ENCODE data around the gene RAB19.

The RAB19 gene, protein sequence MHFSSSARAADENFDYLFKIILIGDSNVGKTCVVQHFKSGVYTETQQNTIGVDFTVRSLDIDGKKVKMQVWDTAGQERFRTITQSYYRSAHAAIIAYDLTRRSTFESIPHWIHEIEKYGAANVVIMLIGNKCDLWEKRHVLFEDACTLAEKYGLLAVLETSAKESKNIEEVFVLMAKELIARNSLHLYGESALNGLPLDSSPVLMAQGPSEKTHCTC

DNA sequence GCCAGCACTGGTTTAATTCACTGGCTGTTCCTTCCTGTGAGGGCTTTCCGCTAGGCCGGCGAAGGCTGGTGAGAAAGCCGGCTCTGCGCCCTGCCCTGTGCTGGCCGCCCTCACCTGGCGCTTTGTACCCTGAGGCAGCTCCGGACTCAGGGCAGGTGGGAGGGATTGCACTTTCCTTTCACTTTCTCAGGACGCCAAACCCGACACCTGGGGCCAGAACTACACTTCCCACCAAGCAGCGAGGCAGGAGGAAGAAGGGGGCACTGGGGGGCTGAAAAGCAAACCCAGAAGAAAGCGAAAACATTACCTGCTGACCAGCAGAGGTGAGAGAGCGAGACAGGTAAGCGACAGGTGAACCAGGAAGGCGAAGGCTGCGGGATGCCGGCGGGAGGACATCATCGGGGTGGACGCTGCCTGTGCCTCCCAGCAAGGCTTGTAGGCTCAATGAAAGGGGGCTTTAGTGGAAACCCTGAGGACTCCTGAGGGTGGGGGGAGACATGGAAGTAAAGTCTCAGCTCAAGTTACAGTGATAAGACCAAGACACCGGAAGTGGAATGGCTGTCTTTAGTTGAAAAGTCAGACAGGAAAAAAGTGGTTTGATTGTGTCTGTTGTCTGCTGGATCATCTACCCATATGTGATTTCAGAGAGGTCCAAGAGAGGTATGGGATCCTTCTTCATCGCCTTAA lies at the start of gene RAB19:
Gene RAB19, plus strand, starts transcription at position 181 of the 687 bp plus-strand sequence. CDS start 3,589 bp downstream, outside the sequence.
- DNase-seq, result peak; percentile 61

DNA sequence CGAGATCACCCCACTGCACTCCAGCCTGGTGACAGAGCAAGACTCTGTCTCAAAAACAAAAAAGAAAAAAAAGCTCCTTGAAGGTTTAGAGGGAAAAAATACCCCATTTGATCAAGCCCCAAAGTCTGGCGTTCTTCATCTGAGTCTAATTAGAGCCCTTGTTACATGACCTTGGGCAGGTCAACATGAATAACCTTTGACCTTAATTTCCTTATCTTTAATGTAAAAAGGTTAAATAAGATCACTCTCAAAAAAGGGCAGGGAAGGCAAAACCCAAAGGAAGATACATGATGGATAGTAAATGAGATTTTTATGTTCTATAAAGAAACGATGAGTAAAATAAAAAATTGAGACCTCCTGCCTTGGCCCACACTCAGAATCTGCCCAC lies 45.8 kb upstream of the RAB19 start:
- no peak for DNase-seq

DNA sequence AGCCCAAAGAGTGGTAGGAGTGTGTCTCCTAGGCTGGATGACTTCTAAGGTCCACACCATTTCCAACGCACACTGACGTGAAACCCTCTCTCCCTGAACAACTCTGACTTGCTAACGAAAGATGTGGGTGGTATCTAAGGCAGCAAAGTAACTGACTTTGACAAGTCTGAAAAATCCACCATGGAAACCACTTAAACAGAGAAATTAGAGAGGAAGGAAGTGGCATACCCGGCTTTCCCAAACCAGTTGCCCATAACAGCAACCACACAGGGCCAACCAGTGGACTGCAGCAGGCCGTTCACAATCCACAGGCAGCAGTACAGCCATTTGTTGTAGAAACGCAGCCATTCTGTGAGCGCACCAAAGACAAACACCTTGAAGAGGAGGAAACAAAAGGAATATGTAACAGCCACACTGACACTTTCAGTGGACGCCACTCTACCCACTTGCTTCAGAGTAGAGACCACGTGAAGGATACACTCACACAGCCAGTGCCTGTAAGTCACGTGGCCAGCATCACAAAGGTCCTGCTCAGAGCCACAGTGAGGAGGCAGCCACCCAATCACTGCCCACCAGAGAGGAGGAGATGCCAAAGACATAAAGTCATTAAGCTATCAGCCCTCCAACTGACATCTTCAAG lies 45.3 kb upstream of the RAB19 start:
- DNase-seq, result peak; percentile 49

DNA sequence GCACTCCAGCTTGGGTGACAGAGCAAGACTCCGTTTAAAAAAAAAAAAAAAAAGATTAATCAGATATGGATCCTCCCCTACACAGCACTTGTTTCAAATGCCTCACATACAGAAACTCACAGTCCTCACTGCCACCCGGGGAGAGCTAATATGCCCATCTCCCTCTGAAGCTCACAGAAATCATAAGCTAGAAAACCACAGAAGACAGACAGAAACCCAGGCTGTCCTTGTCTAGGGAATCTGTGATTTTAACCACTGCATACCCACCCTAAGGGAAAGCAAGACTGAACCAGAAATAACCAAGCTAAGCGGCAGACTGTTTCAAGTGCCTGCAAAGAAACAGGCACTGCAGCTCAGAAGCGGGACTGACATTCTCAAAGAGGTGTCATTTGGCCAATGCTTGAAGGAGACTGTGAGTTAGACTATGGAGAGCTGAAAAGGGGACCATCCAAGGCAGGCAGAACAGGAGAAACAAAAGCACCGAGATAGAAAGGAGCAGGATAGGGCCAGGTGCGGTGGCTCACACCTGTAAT lies 43.1 kb upstream of the RAB19 start:
- peak; percentile 4 for DNase-seq

DNA sequence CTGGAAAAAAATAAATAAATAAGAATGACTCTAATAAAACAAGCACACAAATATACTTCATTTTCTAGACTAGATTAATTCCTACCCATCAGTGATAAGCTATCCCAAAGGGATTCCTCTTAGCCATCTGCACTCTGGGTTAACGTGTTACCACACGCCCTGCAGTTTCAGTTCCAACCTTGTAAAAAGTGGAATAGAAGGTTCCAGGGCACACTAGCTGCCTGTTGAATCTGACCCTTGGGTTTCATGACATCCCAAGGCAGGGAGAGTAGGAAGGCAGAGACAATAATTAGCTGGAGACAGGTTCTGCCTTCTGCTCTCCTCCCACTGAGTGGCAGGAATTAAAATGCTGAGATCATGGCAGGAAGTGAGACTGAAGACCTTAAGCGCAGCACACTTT lies 39.0 kb upstream of the RAB19 start:
- no peak for DNase-seq

DNA sequence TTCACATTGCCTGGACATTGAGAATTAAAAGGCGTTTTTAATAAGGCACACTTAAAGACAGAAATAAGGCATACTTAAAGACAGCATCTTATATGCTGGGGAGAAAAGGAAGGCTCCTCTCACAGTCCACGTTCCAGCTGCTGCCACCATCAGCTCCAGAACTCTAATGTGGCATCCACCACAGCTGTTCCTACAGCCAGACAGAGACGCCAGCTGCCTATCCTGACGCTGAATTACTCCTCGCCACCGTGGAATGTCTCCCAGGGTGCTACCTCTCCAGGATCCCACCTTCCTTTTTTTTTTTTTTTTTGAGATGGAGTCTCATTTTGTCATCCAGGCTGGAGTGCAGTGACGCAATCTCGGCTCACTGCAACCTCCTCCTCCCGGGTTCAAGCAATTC lies 36.3 kb upstream of the RAB19 start:
- DNase-seq, result no peak

DNA sequence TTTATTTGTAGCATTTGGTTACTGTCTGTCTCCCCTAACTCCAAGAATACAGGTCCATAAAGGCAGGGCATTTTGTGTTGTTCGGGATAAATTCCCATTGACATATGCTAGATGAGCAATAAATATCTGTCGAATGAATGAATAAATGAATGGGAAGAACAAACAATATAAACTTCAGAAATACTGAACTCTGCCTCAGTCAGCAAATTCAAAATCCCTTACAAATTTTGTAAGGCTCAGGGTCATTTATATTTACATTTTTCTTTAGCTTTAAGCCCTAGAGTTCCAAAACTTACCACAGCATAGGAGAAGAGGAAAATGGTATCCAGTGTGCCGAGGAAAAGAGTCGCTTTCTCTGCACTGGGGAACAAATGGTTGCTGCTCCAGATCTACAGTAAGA lies 34.6 kb upstream of the RAB19 start:
- no peak for DNase-seq

DNA sequence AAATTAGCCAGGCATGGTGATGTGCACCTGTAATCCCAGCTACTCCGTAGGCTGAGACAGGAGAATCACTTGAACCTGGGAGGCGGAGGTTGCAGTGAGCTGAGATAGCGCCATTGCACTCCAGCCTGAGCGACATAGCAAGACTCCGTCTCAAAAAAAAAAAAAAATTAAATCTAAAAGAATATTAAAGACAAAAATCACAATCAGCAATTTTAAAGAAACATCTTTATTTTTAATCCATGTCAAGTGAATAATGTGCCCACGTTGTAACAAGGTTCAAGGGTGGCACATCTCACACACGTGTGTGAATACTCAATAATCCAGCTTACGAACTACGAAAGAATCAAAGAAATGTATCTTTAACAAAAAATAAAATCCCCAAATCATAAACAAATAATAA lies 28.5 kb upstream of the RAB19 start:
- no peak for DNase-seq

DNA sequence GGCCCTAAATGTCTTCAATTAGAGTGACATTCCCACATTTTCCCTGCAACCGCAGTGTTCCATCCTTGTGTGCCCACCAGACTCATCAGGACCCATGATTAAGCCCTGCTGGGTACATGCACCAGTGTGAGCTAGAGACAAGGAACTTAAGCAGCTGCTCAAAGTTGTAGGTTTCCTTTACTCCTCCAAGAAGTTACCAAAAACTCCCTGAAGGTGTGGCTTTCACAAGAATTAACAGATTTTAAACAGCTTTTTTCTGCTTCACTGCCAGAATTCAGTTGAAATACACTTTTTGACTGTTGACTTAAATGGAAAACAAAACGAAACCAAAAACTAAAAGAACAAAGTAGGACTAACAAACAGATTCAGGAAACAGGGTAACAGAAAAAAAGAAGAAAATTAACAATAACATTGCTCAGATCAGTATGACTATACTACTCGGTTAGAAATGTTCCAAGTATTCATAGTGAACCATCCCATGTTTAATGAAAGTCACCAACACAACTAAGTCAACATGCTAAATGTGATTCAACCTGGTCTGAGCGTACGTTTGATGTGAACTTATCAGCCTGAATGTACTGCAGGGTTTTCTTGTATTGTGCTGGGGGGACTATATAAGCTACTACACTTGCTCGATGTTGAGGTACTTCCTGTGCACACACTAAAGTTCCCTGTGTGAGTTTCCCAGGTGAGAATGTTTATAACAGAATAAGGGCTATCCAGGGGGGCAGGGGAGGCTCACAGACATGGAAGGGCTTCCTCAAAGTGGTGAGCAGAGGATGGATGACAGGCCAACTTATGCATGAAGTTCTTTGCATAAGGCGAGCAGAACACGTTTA lies 27.7 kb upstream of the RAB19 start:
- DNase-seq, result peak; percentile 88

DNA sequence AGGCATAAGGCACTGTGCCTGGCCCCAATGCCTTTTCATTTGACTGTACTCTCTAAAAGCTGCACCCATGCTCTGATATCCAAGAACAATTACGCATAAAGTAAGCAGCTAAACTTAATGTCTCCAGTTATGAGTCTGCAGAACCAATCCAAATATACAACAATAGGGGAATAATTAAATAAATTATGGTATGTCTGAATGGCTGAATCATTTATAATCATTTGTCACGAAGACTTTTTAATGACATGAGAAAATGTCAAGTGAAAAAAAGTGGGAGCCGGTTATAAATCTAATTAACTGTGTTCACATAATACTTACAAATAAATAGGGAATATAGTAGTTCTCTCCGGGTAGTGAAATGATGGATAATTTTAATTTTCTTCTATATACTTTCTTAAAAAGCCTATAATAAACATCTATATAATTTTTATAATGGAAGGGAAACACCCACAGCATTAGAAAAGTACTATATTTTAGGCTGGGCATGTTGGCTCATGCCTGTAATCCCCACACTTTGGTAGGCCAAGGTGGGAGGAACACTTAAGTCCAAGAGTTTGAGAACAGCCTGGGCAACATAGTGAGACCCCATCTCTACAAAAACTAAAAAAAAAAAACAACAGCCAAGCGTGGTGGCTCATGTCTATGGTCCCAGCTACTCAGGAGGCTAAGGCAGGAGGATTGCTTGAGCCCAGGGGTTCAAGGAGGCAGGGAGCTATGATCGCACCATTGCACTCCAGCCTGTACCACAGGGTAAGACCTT lies 19.7 kb upstream of the RAB19 start:
- DNase-seq, result no peak

DNA sequence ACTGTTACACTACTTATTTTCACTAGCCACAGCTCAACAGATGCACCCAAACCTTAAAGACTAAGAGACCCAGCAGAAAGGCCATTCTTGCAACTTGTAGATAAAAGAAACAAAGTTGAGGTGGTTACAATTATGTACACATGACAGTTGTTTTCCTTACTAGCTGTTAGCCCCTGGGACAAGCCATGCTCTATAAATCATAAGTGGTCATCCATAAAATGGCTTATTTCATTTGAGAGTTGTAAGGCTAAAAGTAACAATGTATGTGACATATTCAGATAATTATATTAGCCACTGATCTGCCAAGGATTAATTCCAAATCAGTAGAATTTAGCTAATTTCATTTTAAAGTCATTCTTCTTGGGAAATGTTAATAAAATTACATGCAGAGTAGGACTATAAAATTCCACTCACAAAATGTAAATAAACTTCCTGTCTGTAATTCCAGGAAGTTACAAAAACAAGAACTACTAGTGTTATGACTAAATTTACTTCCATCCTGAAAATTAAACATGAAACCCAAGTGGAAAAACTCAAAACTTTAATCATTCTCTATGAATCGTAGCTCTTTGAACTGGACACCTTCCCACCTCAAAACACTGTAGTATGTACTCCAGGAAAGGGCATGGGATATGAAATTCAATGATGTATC lies 18.8 kb upstream of the RAB19 start:
- DNase-seq, result no peak

DNA sequence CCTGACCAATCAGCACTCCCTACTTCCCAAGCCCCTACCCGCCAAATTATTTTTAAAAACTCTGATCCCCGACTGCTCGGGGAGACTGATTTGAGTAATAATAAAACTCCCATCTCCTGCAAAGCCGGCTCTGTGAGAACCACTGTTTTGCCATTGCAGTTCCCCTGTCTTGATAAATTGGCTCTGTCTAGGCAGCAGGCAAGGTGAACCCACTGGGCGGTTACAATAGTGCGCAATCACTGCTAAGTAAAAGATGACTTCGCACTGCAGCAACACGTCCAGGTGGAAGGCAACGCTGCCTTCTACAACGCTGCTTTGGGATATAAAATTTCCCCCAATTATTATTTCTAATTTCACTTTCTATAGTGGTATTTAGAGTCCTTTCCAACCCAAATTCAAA lies 14.4 kb upstream of the RAB19 start:
- DNase-seq, result no peak

DNA sequence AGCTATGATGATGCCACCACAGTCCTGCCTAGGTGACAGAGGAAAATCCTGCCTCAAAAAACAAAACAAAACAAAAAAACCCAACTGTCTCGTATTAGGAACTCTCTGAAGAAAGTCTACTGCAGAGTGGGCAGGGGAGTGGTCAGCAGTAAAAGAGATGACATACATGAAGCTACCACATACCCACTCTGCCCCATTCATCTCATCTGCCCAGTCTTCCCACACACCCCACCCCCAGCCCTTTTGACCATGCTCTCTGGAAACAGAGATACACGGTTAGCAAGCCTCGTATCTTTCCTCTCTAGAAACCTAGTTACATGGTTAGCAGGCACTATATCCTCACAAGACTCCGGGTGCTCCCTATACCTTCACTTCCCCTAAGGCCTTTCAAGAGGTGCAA lies 13.8 kb upstream of the RAB19 start:
- DNase-seq, result no peak

DNA sequence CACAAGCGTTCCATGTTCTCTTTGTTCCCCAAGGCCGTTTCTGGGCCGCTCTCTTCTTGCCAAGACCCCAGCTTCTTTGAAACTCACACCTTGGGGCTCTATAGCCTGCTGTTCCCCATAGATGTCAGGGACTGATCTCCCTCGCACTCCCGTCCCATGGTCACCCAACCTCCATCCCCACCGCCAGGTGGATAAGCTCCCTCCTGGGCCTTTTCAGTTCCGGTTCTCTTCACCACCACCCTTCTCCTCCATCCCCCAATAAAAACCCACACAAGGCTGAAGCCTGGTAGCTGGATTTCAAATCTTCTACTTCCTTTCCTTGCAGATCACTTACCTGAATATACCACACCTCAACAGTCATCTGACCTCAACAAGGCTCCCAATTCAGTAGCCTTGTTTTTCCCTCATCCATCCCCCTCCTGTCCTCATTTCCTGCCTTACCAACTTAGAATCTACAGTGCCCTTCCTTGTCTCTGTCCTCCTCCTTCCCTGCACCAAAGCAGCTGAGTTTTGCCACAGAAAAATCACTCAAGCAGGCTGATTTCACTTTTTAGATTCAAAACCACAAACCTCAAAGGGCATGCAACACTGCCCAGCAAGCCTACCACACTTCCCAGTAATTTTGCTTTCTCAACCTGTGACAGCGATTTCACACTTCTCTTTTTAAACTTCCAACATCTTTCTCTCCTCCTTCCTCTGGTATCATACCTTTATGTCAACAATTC lies 13.2 kb upstream of the RAB19 start:
- DNase-seq, result peak; percentile 39

DNA sequence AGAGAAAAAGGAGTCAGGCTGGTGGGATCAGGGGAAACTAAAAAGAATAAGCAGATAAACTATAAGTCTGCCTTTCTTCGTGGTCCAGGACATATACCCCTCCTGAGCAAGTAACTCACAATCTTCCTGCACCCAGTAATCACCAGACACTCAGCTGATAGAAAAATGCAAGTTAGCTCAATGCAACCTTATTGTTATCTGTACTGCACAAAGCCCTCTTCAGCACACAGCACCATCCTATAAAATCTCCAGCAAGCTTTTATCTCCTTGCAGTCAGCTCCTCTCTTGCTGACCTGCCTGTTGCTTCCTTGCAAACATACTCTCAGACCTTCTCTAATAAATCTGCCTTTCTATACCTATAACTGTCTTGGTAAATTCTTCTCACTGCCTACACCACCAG lies 12.2 kb upstream of the RAB19 start:
- no peak for DNase-seq

DNA sequence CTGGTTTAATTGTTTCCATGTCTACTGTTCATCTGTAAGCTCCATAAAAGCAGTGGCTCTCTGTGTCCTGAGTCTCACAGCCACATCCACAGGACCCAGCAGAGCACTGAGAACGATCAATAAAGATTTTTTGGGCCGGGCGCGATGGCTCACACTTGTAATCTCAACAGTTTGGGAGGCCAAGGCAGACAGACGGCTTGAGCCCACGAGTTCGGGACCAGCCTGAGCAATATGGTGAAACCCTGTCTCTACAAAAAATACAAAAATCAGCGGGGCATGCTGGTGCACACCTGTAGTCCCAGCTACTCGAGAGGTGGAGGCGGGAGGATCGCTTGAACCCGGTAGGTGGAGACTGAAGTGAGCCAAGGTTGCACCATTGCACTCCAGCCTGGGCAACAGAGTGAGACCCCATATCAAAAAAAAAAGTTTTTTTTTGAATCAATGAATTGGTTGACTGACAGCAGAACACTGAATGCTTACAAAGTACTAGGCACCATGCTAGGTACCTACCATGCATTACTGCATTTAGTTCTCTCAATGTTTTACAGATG lies 10.0 kb upstream of the RAB19 start:
- DNase-seq, result no peak

DNA sequence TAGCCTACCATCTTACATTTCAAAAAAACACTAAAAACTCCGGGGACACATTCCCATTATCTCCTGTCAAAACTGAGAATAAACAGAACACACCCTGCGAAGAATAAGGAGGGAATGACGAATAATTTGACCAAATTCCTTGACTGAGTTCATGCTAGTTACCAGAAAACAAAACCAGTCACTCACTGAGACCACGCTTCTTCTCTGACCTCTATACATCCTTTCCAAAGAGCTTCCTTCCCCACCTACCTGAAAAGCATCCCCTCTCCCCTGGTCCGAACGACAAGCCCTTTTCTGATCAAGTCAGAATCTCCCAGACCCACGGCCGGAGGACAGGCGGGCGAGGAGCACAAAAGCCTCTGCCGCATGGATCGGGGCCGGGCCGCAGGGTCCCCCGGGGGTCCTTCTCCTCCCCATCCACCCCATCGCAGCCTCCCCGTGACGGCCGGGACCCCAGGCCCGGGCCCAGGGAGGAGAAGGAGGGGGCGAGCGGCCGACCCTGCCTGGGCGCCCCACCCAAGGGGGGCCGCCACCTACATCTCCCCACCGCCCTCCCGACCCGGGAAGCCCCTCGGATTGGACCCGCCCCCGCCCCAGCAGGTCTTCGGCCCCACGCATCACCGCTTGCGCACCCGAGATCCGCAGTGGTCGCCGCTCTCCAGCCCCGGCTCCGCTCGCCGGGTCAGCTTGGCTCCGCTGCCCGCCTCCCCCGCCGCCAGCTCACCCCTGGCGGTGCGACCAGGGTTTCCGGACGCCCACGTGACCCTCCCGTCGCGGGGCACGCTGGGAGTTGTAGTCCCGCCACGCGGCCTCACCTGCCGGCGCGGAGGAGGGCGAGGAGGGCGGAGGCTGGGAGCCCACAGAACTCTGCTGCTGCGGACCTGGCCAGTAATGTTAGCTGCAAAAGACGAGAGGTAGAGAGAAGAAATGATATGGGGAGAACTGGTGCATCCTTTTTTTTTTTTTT lies 5.8 kb upstream of the RAB19 start, which contains the start of gene SLC37A3:
Gene SLC37A3, minus strand, starts transcription at position 747 of the 967 bp plus-strand sequence. CDS start 16,004 bp downstream, outside the sequence.
- peak; percentile 77 for DNase-seq

DNA sequence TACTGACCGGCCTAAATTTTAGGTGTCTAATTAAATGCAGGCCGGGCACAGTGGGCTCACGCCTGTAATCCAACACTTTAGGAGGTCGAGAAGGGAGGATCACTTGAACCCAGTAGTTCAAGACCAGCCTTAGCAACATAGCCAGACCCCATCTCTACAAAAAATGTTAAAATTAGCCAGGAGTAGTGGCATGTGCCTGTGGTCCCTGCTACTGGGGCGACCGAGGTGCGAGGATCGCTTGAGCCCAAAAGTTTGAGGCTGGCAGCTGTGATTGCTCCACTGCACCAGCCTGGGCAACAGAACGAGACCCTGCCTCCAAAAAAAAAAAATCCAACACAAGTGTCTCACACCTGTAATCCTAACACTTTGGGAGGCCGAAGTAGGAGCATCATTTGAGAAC lies 5.0 kb upstream of the RAB19 start:
- DNase-seq, result no peak

DNA sequence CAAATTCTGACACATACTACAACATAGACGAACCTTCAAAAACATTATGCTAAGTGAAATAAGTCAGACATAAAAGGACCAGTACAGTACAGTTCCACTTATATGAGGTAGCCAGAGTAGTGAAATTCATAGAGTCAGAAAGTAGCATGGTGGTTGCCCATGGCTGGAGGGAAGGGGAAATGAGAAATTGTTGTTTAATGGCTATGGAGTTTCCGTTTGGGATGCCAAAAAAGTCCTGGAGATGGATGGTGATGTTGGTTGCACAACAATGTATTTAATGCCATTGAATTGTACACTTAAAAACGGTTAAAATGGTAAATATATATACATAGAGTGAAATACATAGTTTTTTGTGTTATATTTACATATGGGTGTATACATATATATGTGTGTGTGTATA lies 3.5 kb upstream of the RAB19 start:
- DNase-seq, result no peak

Measured in CD4-positive, alpha-beta T cell treated with Interleukin-4 for 4 hours (primary cell).